ENCODE results near the gene IFT27. TPM values are rescaled to one million over a fixed set of nuclear protein-coding genes. Genes with fewer than 3 reads are reported as not detected.

The IFT27 gene
- total and polyA plus RNA-seq, 12 donors, result 19.6 to 63.6 (median 26.3) TPM

DNA sequence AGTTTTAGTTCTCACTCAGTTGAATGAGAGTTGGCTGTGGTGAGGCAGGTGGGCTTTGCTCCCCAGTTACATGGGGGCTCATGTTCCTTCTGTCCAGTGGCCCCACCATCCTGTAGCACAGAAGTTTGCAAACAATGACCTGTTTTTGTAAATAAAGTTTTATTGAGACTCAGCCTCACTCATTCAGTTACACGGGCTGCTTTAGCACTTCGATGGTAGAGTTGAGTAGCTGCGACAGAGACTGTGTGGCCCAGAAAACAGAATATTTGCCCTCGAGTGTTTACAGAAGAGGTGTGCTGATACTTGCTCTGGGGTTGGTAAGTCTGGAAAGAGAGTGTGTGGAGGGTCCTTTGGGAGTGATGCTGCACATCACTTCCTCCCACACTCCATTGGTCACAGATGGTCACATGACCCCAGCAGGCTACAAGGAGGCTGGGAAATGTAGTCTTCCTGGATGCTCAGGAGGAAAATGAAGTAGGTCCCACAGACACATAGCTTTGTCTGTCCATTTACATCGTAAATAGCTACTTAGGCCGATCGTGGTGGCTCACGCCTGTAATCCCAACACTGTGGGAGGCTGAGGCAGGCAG lies 34.6 kb downstream of the IFT27 start:
- peaks cover 0 to 52% (median 37%) of the 10 kb centered on the region in 7 donors for H3K27me3 ChIP-seq
- H3K27ac ChIP-seq, result no peak overlapping the region
- no peaks in the 10 kb centered on the region for H3K36me3 ChIP-seq
- H3K9me3 ChIP-seq, result peaks cover 0 to 12% (median 0%) of the 10 kb centered on the region in 11 donors
- no peaks in the 10 kb centered on the region for H3K4me1 ChIP-seq
- H3K4me3 ChIP-seq, result no peak overlapping the region
- intact Hi-C loops (cut with DNase I), result no loop called here
- ATAC-seq (no peak), DNase-seq (no peak)
- WGBS, 2 donors, result 80 to 88% methylated on average over 8 of the region's 8 CpGs
- TF ChIP-seq, protein P1, sequence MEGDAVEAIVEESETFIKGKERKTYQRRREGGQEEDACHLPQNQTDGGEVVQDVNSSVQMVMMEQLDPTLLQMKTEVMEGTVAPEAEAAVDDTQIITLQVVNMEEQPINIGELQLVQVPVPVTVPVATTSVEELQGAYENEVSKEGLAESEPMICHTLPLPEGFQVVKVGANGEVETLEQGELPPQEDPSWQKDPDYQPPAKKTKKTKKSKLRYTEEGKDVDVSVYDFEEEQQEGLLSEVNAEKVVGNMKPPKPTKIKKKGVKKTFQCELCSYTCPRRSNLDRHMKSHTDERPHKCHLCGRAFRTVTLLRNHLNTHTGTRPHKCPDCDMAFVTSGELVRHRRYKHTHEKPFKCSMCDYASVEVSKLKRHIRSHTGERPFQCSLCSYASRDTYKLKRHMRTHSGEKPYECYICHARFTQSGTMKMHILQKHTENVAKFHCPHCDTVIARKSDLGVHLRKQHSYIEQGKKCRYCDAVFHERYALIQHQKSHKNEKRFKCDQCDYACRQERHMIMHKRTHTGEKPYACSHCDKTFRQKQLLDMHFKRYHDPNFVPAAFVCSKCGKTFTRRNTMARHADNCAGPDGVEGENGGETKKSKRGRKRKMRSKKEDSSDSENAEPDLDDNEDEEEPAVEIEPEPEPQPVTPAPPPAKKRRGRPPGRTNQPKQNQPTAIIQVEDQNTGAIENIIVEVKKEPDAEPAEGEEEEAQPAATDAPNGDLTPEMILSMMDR (IDR thresholded peaks at IDR 0.05), result no peak

GRCh38 chr22:36740716-36741115 lies 35.2 kb downstream of the IFT27 start:
- H3K4me1 ChIP-seq, result no peaks in the 10 kb centered on the region
- peaks cover 0 to 51% (median 37%) of the 10 kb centered on the region in 7 donors for H3K27me3 ChIP-seq
- H3K4me3 ChIP-seq, result no peak overlapping the region
- DNase-seq (no peak), ATAC-seq (no peak)
- no peak overlapping the region for H3K27ac ChIP-seq
- WGBS, 2 donors, result 78 to 81% methylated on average over 4 of the region's 4 CpGs
- H3K36me3 ChIP-seq, result no peaks in the 10 kb centered on the region
- intact Hi-C loops (cut with DNase I), result no loop called here
- peaks cover 0 to 12% (median 0%) of the 10 kb centered on the region in 11 donors for H3K9me3 ChIP-seq
- TF ChIP-seq, protein P1 (IDR thresholded peaks at IDR 0.05), result no peak

GRCh38 chr22:36739185-36739584 lies 36.7 kb downstream of the IFT27 start:
- TF ChIP-seq, protein P1 (IDR thresholded peaks at IDR 0.05), result no peak
- Histone ChIP-seq H3K4me3 (no peak overlapping the region), H3K27ac (no peak overlapping the region), H3K36me3 (no peaks in the 10 kb centered on the region), H3K27me3 (peaks cover 0 to 43% (median 29%) of the 10 kb centered on the region in 7 donors), H3K4me1 (peaks cover 0 to 9% (median 0%) of the 10 kb centered on the region in 9 donors), H3K9me3 (peaks cover 0 to 12% (median 0%) of the 10 kb centered on the region in 11 donors)
- intact Hi-C loops (cut with DNase I), result no loop called here
- WGBS, 2 donors, result 73 to 87% methylated on average over 1 of the region's 1 CpG
- no peak for ATAC-seq
- DNase-seq, result no peak

DNA sequence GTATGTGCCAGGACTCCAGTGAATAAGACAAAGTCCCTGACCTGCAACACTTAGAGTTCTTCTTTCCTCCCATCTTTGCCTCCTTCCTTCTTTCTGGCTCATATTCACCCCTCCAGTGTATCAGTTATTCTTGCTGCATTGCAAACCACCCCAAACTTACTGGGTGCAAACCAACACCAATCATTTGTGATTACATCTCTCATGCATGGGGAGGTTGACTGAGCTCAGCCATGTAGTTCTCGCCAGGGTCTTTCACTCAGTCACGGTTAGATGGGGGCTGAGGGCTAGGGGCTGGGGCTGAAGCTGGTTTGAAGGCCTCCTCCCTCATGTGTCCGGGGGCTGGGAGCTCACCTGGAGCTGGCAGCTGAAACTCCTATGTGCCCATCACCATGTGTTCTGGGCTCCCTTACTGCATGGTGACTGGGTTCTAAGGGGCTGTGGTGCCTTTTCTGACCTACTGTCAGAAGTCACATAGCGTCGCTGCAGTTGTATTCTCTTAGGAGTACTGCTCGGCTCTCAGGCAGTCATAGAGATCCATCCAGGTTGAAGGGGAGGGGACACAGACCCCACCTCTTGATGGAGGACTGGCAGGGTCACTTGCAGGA lies 37.4 kb downstream of the IFT27 start:
- Histone ChIP-seq H3K27ac (no peak overlapping the region), H3K9me3 (peaks cover 0 to 12% (median 0%) of the 10 kb centered on the region in 11 donors), H3K4me1 (peaks cover 0 to 11% (median 0%) of the 10 kb centered on the region in 9 donors), H3K36me3 (no peaks in the 10 kb centered on the region), H3K4me3 (no peak overlapping the region), H3K27me3 (peaks cover 0 to 37% (median 23%) of the 10 kb centered on the region in 7 donors)
- intact Hi-C loops (cut with DNase I), result no loop called here
- no peak for DNase-seq
- TF ChIP-seq, protein P1 (IDR thresholded peaks at IDR 0.05), result no peak
- no peak for ATAC-seq
- 82 to 83% methylated on average over 6 of the region's 6 CpGs for WGBS, 2 donors

Measured in heart right ventricle (tissue), 16 donors.